Body of pancreas (tissue), 4 donors: ENCODE data around the gene ATP8A2. TPM values are rescaled to one million over a fixed set of nuclear protein-coding genes. Genes with fewer than 3 reads are reported as not detected.

ENCODE experiments used
- ATAC-seq: fragments of 150-250 bp; one replicate; pipeline ENCODE4 v1.9.1; 2016
- DNase-seq, 4 donors: peaks; one replicate each; pipeline ENCODE4 v3.0.0-alpha.2; 2019
- H3K27ac ChIP-seq, 4 donors: fragments of 200-600 bp; sonication (generic); 1 replicate in 3 of 4; 2 replicates in 1 of 4; pipeline versions ENCODE4 v1.5.1 to v1.6.1; 2016 to 2019; ENCODE audit warnings: mild to moderate bottlenecking in 1 of 4, mixed read lengths in 1 of 4, moderate library complexity in 1 of 4
- H3K27me3 ChIP-seq, 2 donors: fragments of 200-600 bp; sonication (generic); one replicate each; pipeline ENCODE4 v1.6.0; 2016; ENCODE audit warnings: mild to moderate bottlenecking in 1 of 2
- H3K36me3 ChIP-seq, 2 donors: fragments of 200-600 bp; sonication (generic); replicated peaks in 1 of 2; 2 replicates each; pipeline ENCODE4 v1.5.1; 2016; ENCODE audit warnings: low read depth in 2 of 2; ENCODE audit not compliant: insufficient read depth in 1 of 2
- H3K4me1 ChIP-seq: fragments of 200-600 bp; sonication (generic); one replicate; pipeline ENCODE4 v1.6.0; 2016
- H3K4me3 ChIP-seq, 2 donors: fragments of 200-600 bp; sonication (generic); 1 replicate in 1 of 2; 2 replicates in 1 of 2; pipeline ENCODE4 v1.5.1; 2016 to 2019
- H3K9me3 ChIP-seq, 3 donors: fragments of 200-600 bp; sonication (generic); 1 replicate in 2 of 3; 2 replicates in 1 of 3; pipeline ENCODE4 v1.5.1; 2016
- POLR2A ChIP-seq, 3 donors: fragments of 450-650 bp; IDR thresholded peaks; one replicate each; pipeline ENCODE4 v1.6.1; 2016; ENCODE audit warnings: antibody characterized with exemption in 3 of 3, mild to moderate bottlenecking in 2 of 3
- WGBS, 2 donors: methylation state at CpG; one replicate each; pipeline ENCODE4 v1.1.5; 2017; 5-methylcytosine and 5-hydroxymethylcytosine counted together
- intact Hi-C: fragments of 100-400 bp; cut with DNase I; formaldehyde crosslinking; loops from one replicate; pipeline ENCODE4 v1.15.1; 2023
- total RNA-seq, 2 donors: library from RNA; depleted of rRNA; stranded (reverse); fragments of >200 nt; gene quantifications; one replicate each; pipeline ENCODE4 v1.1.0, GENCODE V29; 2016
- TF ChIP-seq, protein P1 (sequence below), 7 experiments: fragments of 450-650 bp in 4 of 7; fragments of 200-600 bp in 3 of 7; sonication (generic) in 3 of 7; IDR thresholded peaks; one replicate each; pipeline ENCODE4 v1.5.1; 2016 to 2019; ENCODE audit warnings: antibody characterized with exemption in 7 of 7

ATP8A2 gene
- total RNA-seq, 2 donors from 2014 or later = under 0.01 TPM; not detected in 1

DNA sequence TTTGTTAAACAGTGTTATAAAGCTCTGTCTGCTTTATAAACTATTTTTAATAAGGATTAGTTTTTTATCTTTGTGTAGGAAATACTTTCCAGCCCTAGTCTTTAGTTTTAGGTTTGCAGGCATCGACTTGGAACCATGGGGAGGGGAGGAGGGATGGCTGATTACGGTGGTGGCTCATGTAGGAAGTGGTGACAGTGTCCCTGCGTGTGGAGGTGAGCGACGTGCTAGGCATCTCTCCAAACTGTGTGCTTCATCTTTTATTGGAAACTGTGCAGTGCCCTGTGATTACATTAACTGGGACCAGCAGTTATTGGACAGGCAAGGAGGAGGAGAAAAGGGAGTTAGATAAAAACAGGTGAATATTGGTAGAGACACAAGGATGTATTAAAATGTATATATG, 203.8 kb downstream of the ATP8A2 start:
- Histone ChIP-seq H3K4me3 (no peak overlapping the region), H3K9me3 (no peaks in the 10 kb centered on the region), H3K4me1 (no peaks in the 10 kb centered on the region), H3K36me3 (no peaks in the 10 kb centered on the region), H3K27ac (no peak overlapping the region), H3K27me3 (peaks cover 0 to 2% of the 10 kb centered on the region in 2 donors)
- WGBS, 2 donors = 33 to 39% methylated on average over 5 of the region's 5 CpGs
- DNase-seq (no peak), ATAC-seq (no peak)
- intact Hi-C loops = no loop called here
- TF ChIP-seq, protein P1, sequence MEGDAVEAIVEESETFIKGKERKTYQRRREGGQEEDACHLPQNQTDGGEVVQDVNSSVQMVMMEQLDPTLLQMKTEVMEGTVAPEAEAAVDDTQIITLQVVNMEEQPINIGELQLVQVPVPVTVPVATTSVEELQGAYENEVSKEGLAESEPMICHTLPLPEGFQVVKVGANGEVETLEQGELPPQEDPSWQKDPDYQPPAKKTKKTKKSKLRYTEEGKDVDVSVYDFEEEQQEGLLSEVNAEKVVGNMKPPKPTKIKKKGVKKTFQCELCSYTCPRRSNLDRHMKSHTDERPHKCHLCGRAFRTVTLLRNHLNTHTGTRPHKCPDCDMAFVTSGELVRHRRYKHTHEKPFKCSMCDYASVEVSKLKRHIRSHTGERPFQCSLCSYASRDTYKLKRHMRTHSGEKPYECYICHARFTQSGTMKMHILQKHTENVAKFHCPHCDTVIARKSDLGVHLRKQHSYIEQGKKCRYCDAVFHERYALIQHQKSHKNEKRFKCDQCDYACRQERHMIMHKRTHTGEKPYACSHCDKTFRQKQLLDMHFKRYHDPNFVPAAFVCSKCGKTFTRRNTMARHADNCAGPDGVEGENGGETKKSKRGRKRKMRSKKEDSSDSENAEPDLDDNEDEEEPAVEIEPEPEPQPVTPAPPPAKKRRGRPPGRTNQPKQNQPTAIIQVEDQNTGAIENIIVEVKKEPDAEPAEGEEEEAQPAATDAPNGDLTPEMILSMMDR (IDR thresholded peaks at IDR 0.05) = no peak
- no peak for TF ChIP-seq POLR2A (IDR thresholded peaks at IDR 0.05)

DNA sequence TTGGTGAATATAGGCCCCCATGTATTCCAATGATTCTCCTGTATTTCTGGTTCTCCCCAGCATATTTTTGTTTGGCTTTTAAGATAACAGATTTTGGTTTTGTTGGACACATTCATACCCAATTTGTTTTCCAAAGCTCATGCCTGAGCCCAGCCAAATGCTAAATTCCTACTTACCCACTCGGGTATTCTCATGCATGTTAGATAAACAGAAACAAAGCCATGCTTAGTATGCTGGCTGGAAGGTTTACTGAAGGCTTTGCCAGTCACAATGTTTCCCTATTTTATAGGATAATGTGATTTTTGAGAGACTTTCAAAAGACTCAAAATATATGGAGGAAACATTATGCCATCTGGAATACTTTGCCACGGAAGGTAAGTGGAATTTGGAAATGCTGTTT, 206.8 kb downstream of the ATP8A2 start:
- Histone ChIP-seq H3K36me3 (no peaks in the 10 kb centered on the region), H3K9me3 (no peaks in the 10 kb centered on the region), H3K27ac (no peak overlapping the region), H3K4me3 (no peak overlapping the region), H3K27me3 (no peaks in the 10 kb centered on the region), H3K4me1 (no peaks in the 10 kb centered on the region)
- intact Hi-C loops = no loop called here
- WGBS, 2 donors = 41 to 53% methylated on average over 2 of the region's 2 CpGs
- DNase-seq (no peak), ATAC-seq (no peak)
- TF ChIP-seq, protein P1 (IDR thresholded peaks at IDR 0.05) = no peak
- TF ChIP-seq POLR2A (IDR thresholded peaks at IDR 0.05) = no peak

DNA sequence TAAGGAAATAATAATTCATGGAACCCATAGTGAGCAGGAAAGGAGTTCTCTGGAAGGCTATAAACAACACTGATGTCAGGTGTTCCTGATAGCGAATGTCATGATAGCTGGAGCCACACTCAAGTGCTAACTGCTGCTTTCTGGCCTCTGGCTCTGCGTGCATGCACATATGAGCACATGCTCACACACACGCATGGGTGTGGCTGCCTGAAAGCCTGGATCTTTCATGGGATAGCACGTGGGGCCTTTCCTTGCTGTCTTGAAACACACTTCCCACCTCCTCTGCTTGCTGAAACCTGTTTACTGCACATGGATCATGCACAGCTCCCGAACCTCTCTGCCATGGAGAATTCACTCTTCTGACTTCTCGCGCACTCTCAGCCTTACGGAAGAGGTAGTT, 207.4 kb downstream of the ATP8A2 start:
- 80 to 81% methylated on average over 8 of the region's 8 CpGs for WGBS, 2 donors
- no peak for TF ChIP-seq POLR2A (IDR thresholded peaks at IDR 0.05)
- TF ChIP-seq, protein P1 (IDR thresholded peaks at IDR 0.05) = no peak
- no peaks in the 10 kb centered on the region for H3K4me1 ChIP-seq
- no peak overlapping the region for H3K4me3 ChIP-seq
- no peaks in the 10 kb centered on the region for H3K27me3 ChIP-seq
- H3K36me3 ChIP-seq = no peaks in the 10 kb centered on the region
- ATAC-seq (no peak), DNase-seq (no peak)
- H3K9me3 ChIP-seq = no peaks in the 10 kb centered on the region
- H3K27ac ChIP-seq = no peak overlapping the region
- intact Hi-C loops = no loop called here

DNA sequence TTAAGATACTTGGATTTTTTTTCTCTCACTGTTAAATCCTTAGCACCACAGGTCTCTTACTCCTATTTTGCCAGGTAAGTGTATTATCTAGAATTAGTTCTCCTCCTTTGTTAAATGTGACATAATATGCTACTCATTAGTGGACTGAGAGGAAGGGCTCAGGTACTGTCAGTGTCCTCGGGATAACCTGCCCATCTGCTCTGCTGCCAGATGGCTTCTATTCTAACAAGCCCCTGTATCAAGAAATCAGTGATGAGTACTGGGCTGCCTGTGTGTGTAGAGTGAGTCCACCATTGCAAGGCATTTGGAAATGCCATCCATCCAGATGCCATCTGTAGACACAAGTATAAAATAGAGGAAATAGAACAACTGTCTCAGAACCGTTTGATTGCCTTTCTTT, 209.6 kb downstream of the ATP8A2 start:
- Histone ChIP-seq H3K4me3 (no peak overlapping the region), H3K4me1 (no peaks in the 10 kb centered on the region), H3K9me3 (no peaks in the 10 kb centered on the region), H3K27me3 (no peaks in the 10 kb centered on the region), H3K27ac (no peak overlapping the region), H3K36me3 (no peaks in the 10 kb centered on the region)
- intact Hi-C loops = no loop called here
- no peak for ATAC-seq
- WGBS, 2 donors = 59 to 60% methylated on average over 2 of the region's 2 CpGs
- no peak for DNase-seq
- TF ChIP-seq POLR2A (IDR thresholded peaks at IDR 0.05) = no peak
- TF ChIP-seq, protein P1 (IDR thresholded peaks at IDR 0.05) = no peak

DNA sequence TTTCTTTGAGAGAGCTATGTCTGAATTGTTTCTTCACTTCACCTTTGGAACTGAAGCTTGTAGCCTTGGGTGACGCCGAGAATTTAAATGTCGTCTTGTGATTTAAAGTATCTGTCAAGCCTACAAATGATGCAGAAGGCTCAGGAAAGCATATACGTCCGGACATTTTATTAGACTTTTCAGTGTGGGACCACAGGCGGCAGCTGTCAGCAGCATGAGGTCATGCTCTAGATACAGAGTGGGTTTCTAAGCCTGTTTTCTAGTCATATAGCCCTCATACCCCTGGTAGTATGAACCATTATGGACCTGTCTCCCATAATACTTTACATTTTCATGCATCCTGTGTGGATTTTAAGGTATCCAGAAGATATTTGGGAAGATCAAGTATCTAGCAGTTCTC, 212.3 kb downstream of the ATP8A2 start:
- H3K4me1 ChIP-seq = no peaks in the 10 kb centered on the region
- H3K36me3 ChIP-seq = no peaks in the 10 kb centered on the region
- H3K27me3 ChIP-seq = no peaks in the 10 kb centered on the region
- H3K4me3 ChIP-seq = no peak overlapping the region
- no peaks in the 10 kb centered on the region for H3K9me3 ChIP-seq
- 40 to 42% methylated on average over 6 of the region's 6 CpGs for WGBS, 2 donors
- TF ChIP-seq, protein P1 (IDR thresholded peaks at IDR 0.05) = no peak
- TF ChIP-seq POLR2A (IDR thresholded peaks at IDR 0.05) = no peak
- DNase-seq = no peak
- intact Hi-C loops = no loop called here
- ATAC-seq = no peak
- no peak overlapping the region for H3K27ac ChIP-seq
